ENCODE measurements around the gene NFATC1.

Gene NFATC1

DNA sequence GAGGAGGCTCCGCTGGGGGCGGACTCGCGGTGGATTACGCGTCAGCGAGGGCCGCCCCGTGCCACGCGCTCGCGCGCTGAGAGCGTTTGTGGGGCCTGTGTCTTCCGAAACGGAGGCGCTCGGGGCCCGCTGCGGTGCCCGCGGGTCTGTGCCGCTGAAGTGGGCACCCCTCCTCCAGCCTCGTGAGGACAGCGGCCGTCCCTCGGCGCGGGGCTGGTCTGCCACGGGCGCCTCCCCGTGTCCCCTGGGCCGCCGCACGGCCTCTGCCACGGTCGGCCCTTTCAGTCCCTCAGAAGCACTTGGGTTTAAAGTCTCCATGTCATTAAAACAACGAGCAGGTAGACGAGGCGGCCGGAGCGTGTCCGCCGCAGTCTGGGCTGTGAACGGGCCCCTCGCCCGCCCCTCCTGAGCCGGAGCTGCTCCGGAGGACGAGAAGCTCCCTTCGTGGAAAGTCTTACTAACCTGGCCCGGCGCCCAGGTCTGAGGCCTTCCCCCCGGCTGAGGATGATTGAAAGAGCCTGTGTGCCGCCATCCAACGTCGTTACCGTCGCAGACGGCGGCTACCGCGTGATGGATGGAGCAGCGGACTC, 97.6 kb downstream of the NFATC1 start:
- H3K27ac ChIP-seq (ENCODE audit: insufficient read depth, low read length, poor library complexity, severe bottlenecking) = no peak overlapping the region
- DNase-seq = no peak
- no peak overlapping the region for H3K4me3 ChIP-seq (ENCODE audit: insufficient read depth, low read depth, low read length, poor library complexity, severe bottlenecking)
- H3K9me3 ChIP-seq (ENCODE audit: control insufficient read depth, low read length) = no peaks in the 10 kb centered on the region
- no peaks in the 10 kb centered on the region for H3K4me1 ChIP-seq (ENCODE audit: control insufficient read depth, insufficient read depth, low read length, poor library complexity, severe bottlenecking)
- no peaks in the 10 kb centered on the region for H3K27me3 ChIP-seq (replicated peaks; ENCODE audit: control insufficient read depth, insufficient read depth, low read length, poor library complexity, severe bottlenecking)
- peaks cover 44% of the 10 kb centered on the region for H3K36me3 ChIP-seq (ENCODE audit: control insufficient read depth, insufficient read depth, low read length)

DNA sequence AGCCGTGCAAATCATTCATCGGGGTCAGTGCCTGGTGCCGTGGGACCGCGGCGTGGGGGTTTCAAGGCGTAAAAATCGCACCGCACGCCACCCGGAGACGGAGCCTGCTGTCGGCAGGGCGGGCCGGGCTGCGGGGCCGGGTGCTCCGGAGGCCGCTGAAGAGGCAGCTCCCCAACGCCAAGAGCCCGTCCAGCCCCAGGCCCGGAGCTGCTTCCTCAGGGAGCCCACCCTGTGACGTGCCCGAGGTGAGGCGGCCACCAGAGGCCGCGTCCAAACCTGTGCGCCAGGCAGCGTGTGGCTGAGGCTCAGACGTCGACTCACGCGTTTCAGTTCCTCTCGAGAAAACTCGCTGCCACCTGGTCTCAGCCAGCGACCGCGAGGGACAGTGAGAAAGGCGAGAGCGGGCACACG, 98.1 kb downstream of the NFATC1 start:
- no peak for DNase-seq
- Histone ChIP-seq H3K27ac (ENCODE audit: insufficient read depth, low read length, poor library complexity, severe bottlenecking) (no peak overlapping the region), H3K27me3 (replicated peaks; ENCODE audit: control insufficient read depth, insufficient read depth, low read length, poor library complexity, severe bottlenecking) (no peaks in the 10 kb centered on the region), H3K4me1 (ENCODE audit: control insufficient read depth, insufficient read depth, low read length, poor library complexity, severe bottlenecking) (no peaks in the 10 kb centered on the region), H3K4me3 (ENCODE audit: insufficient read depth, low read depth, low read length, poor library complexity, severe bottlenecking) (no peak overlapping the region), H3K9me3 (ENCODE audit: control insufficient read depth, low read length) (peaks cover 3% of the 10 kb centered on the region), H3K36me3 (ENCODE audit: control insufficient read depth, insufficient read depth, low read length) (peaks cover 39% of the 10 kb centered on the region)

DNA sequence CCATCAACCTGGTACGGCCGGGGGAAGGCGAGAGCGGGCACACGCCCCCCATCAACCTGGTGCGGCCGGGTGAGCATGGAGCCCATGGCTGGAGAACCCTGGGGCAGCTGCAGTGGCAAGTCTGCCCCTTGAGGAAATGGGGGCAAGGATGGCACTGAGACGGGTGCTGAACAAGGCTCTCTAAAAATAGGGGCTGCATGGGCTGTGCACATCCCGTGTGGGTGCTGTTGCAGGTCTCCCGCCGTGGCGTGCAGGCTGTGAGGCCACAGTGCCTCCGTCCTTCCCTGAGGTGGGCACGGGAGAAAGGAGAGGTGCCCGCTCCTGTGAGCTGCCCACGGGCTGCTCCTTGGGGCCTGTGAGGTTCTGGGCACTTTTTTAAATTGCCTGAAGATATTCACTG, 99.2 kb downstream of the NFATC1 start:
- no peak for DNase-seq
- Histone ChIP-seq H3K36me3 (ENCODE audit: control insufficient read depth, insufficient read depth, low read length) (peaks cover 30% of the 10 kb centered on the region), H3K9me3 (ENCODE audit: control insufficient read depth, low read length) (peaks cover 7% of the 10 kb centered on the region), H3K27me3 (replicated peaks; ENCODE audit: control insufficient read depth, insufficient read depth, low read length, poor library complexity, severe bottlenecking) (no peaks in the 10 kb centered on the region), H3K27ac (ENCODE audit: insufficient read depth, low read length, poor library complexity, severe bottlenecking) (no peak overlapping the region), H3K4me1 (ENCODE audit: control insufficient read depth, insufficient read depth, low read length, poor library complexity, severe bottlenecking) (no peaks in the 10 kb centered on the region), H3K4me3 (ENCODE audit: insufficient read depth, low read depth, low read length, poor library complexity, severe bottlenecking) (no peak overlapping the region)

DNA sequence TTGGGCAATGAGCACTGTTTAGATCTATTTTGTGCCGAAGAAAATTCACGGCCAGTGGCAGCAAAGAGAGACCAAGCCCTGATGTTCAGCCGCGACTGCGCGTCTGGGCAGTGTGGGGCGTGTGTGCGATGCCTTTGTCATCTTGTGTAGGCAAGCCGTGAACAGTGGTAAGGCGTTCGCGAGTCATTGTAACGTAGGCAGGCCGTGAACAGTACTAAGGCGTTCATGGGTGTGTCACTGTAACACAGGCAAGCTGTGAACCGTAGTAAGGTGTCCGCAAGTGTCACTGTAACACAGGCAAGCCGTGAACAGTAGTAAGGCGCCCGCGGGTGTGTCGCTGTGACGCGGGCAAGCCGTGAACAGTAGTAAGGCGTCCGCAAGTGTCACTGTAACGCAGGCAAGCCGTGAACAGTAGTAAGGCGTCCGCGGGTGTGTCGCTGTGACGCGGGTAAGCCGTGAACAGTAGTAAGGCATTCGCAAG, 99.9 kb downstream of the NFATC1 start:
- no peak overlapping the region for H3K27ac ChIP-seq (ENCODE audit: insufficient read depth, low read length, poor library complexity, severe bottlenecking)
- H3K9me3 ChIP-seq (ENCODE audit: control insufficient read depth, low read length) = peaks cover 7% of the 10 kb centered on the region
- H3K27me3 ChIP-seq (replicated peaks; ENCODE audit: control insufficient read depth, insufficient read depth, low read length, poor library complexity, severe bottlenecking) = no peaks in the 10 kb centered on the region
- H3K4me3 ChIP-seq (ENCODE audit: insufficient read depth, low read depth, low read length, poor library complexity, severe bottlenecking) = no peak overlapping the region
- H3K4me1 ChIP-seq (ENCODE audit: control insufficient read depth, insufficient read depth, low read length, poor library complexity, severe bottlenecking) = no peaks in the 10 kb centered on the region
- peaks cover 30% of the 10 kb centered on the region for H3K36me3 ChIP-seq (ENCODE audit: control insufficient read depth, insufficient read depth, low read length)
- DNase-seq = no peak

DNA sequence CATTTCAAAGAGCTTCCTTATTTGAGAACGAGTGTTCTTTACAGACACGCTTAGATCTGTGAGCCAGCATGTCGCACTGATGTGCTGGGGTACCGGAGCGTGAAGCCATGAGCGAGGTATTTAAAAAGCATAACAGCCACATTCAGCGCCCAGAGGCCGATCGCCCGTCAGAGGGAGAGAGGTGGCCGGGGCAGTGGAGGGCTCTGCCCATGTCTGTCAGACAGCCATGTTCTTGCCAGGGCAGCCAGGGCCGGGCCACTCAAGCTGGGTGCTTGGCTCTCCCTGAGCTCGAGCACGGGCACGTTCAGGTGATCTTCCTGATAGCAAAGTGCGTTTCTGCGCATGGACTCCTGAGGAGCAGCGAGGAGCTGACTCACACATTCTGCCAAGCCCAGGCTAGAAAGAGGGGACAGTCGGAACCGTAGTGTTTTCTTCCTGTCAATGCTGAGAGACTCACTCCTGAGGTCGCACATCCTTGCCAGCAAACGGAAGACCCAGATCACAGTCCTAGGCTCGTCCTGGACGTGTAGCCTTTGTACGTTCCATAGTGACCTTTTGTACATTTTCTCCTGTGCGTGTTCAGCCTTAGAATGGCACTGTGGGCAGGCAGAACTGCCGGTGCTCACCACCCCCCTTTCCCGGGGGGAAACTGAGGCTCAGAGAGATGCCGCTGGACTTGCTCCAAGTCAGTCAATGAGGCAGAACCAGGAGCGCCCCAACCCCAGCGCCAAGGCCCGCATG, 100.7 kb downstream of the NFATC1 start:
- DNase-seq = no peak
- H3K36me3 ChIP-seq (ENCODE audit: control insufficient read depth, insufficient read depth, low read length) = peaks cover 28% of the 10 kb centered on the region
- no peaks in the 10 kb centered on the region for H3K27me3 ChIP-seq (replicated peaks; ENCODE audit: control insufficient read depth, insufficient read depth, low read length, poor library complexity, severe bottlenecking)
- no peak overlapping the region for H3K4me3 ChIP-seq (ENCODE audit: insufficient read depth, low read depth, low read length, poor library complexity, severe bottlenecking)
- H3K4me1 ChIP-seq (ENCODE audit: control insufficient read depth, insufficient read depth, low read length, poor library complexity, severe bottlenecking) = no peaks in the 10 kb centered on the region
- H3K27ac ChIP-seq (ENCODE audit: insufficient read depth, low read length, poor library complexity, severe bottlenecking) = no peak overlapping the region
- peaks cover 7% of the 10 kb centered on the region for H3K9me3 ChIP-seq (ENCODE audit: control insufficient read depth, low read length)

DNA sequence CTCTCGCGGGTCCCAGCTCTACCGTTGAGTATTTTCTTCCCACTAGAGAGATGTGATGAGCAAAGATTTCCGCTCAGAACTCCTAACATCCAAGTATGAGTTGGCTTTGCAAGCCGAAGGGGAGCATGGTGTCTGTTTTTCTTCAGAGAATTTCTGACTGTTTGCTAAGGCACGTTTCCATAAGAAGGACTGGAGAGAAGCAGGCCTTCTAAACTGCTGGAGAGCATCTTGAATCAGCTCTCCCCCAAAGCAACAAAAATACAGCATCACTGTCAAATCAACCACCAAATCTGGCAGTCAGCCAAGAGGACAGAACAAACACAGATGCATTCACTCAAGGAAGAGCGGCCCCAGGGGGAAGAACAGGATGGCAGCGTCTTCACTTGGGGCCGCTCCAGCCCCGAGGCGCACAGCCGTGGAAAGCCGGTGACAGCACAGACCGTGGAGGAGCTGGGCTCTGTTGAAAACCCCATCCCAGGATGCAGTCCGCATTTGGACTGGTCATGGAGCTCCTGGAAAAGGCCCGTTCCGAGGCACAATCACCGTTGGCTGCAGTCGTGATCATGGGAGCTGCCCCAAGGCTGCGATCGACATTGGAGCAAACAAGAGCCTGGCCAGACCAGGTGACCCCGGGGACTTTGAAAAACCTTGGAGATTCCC, 101.4 kb downstream of the NFATC1 start:
- Histone ChIP-seq H3K4me1 (ENCODE audit: control insufficient read depth, insufficient read depth, low read length, poor library complexity, severe bottlenecking) (no peaks in the 10 kb centered on the region), H3K36me3 (ENCODE audit: control insufficient read depth, insufficient read depth, low read length) (peaks cover 22% of the 10 kb centered on the region), H3K27me3 (replicated peaks; ENCODE audit: control insufficient read depth, insufficient read depth, low read length, poor library complexity, severe bottlenecking) (no peaks in the 10 kb centered on the region), H3K9me3 (ENCODE audit: control insufficient read depth, low read length) (peaks cover 7% of the 10 kb centered on the region), H3K4me3 (ENCODE audit: insufficient read depth, low read depth, low read length, poor library complexity, severe bottlenecking) (no peak overlapping the region), H3K27ac (ENCODE audit: insufficient read depth, low read length, poor library complexity, severe bottlenecking) (no peak overlapping the region)
- no peak for DNase-seq

DNA sequence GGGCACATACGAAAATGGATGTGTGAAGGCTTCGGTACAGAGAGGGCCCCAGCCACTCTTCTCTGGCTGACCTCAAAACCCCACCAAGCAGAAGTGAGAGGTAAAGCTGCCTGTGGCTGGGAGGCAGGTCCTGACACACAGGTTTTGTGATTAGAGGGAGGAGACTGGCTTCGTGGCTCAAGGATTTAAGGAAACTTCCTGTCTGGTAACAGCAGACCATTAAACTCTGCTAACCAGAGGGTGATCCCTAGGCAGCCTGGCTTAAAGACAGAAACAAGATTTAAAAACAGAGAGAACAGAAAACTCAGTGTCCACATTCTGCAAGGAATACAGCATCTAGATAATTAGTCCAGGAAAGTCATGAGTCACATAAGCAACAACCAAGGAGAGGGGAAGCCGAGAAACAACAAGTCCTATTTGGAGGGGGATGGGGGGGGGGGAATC, 101.9 kb downstream of the NFATC1 start:
- no peak overlapping the region for H3K4me3 ChIP-seq (ENCODE audit: insufficient read depth, low read depth, low read length, poor library complexity, severe bottlenecking)
- peaks cover 22% of the 10 kb centered on the region for H3K36me3 ChIP-seq (ENCODE audit: control insufficient read depth, insufficient read depth, low read length)

DNA sequence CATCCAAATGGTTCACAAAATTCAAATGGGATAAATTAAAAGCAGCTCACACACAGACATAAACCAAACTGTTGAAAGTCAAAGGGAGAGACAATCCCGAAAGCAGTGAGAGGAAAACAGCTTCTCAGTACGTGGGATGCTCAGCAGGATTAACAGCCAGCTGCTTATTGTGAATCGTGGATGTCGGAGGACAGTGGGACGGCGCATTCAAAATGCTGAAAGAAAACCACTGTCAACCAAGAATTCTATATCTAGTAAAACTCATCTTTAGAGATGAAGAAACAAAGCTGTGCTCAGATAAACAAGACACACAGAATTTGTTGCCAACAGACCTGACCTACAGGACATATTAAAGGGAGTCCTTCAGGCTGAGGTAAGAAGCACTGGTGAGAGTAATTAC, 102.9 kb downstream of the NFATC1 start:
- H3K4me1 ChIP-seq (ENCODE audit: control insufficient read depth, insufficient read depth, low read length, poor library complexity, severe bottlenecking) = no peaks in the 10 kb centered on the region

More for the DNA sequence above, 101.9 kb downstream of the NFATC1 start:
- no peak overlapping the region for H3K27ac ChIP-seq (ENCODE audit: insufficient read depth, low read length, poor library complexity, severe bottlenecking)
- no peaks in the 10 kb centered on the region for H3K27me3 ChIP-seq (replicated peaks; ENCODE audit: control insufficient read depth, insufficient read depth, low read length, poor library complexity, severe bottlenecking)
- no peaks in the 10 kb centered on the region for H3K4me1 ChIP-seq (ENCODE audit: control insufficient read depth, insufficient read depth, low read length, poor library complexity, severe bottlenecking)
- H3K9me3 ChIP-seq (ENCODE audit: control insufficient read depth, low read length) = peaks cover 7% of the 10 kb centered on the region
- DNase-seq = no peak

DNA sequence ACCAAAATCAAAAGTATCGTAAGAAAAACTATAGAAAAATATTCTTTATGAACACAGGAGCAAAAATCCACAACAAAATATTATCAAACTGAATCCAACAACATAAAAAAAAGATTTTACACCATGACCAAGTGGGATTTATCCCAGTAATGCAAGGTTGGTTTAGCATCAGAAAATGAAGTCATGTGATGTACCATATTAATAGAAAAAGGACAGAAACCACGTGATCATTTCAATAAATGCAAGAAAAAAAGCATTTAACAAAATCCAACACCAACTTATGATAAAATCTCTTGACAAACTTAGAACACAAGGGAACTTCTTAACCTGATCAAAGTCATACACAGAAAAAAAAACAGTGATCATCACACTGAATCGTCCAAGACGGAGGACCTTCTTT, 105.3 kb downstream of the NFATC1 start:
- no peak for DNase-seq
- Histone ChIP-seq H3K4me3 (ENCODE audit: insufficient read depth, low read depth, low read length, poor library complexity, severe bottlenecking) (no peak overlapping the region), H3K4me1 (ENCODE audit: control insufficient read depth, insufficient read depth, low read length, poor library complexity, severe bottlenecking) (peaks cover 9% of the 10 kb centered on the region)

More for the DNA sequence above, 102.9 kb downstream of the NFATC1 start:
- Histone ChIP-seq H3K36me3 (ENCODE audit: control insufficient read depth, insufficient read depth, low read length) (peaks cover 19% of the 10 kb centered on the region), H3K27me3 (replicated peaks; ENCODE audit: control insufficient read depth, insufficient read depth, low read length, poor library complexity, severe bottlenecking) (no peaks in the 10 kb centered on the region), H3K9me3 (ENCODE audit: control insufficient read depth, low read length) (peaks cover 7% of the 10 kb centered on the region), H3K4me3 (ENCODE audit: insufficient read depth, low read depth, low read length, poor library complexity, severe bottlenecking) (no peak overlapping the region), H3K27ac (ENCODE audit: insufficient read depth, low read length, poor library complexity, severe bottlenecking) (no peak overlapping the region)
- DNase-seq = no peak

DNA sequence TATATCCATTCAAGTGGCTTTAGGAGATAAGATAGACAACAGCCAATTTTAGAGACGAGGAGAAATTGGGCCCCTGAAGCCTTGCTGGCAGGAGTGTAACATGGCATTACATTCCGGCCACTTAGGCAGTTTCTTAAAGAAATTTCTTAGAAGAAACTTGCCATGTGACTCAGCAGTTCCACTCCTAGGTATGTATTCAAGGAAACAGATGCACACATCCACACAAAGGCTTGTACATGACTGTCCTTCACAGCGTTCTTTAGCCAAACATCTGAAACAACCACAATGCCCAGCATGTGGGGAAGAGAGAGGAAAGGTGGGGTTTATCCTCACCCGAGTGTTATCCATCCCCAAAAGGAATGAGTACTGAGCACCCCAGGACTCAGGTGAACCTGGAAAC, 107.1 kb downstream of the NFATC1 start:
- Histone ChIP-seq H3K36me3 (ENCODE audit: control insufficient read depth, insufficient read depth, low read length) (no peaks in the 10 kb centered on the region), H3K4me3 (ENCODE audit: insufficient read depth, low read depth, low read length, poor library complexity, severe bottlenecking) (no peak overlapping the region), H3K27ac (ENCODE audit: insufficient read depth, low read length, poor library complexity, severe bottlenecking) (no peak overlapping the region), H3K9me3 (ENCODE audit: control insufficient read depth, low read length) (peaks cover 7% of the 10 kb centered on the region), H3K4me1 (ENCODE audit: control insufficient read depth, insufficient read depth, low read length, poor library complexity, severe bottlenecking) (peaks cover 24% of the 10 kb centered on the region), H3K27me3 (replicated peaks; ENCODE audit: control insufficient read depth, insufficient read depth, low read length, poor library complexity, severe bottlenecking) (no peaks in the 10 kb centered on the region)
- DNase-seq = no peak

More for the DNA sequence above, 105.3 kb downstream of the NFATC1 start:
- Histone ChIP-seq H3K9me3 (ENCODE audit: control insufficient read depth, low read length) (peaks cover 7% of the 10 kb centered on the region), H3K36me3 (ENCODE audit: control insufficient read depth, insufficient read depth, low read length) (peaks cover 14% of the 10 kb centered on the region), H3K27me3 (replicated peaks; ENCODE audit: control insufficient read depth, insufficient read depth, low read length, poor library complexity, severe bottlenecking) (no peaks in the 10 kb centered on the region), H3K27ac (ENCODE audit: insufficient read depth, low read length, poor library complexity, severe bottlenecking) (no peak overlapping the region)
